ENCODE data around the gene KMT2C.
"Not testable (repeated sequence)": the region's sequence is repeated elsewhere in the genome, so short reads cannot be mapped to it uniquely, and the experiment has no call there.

The KMT2C gene

GRCh38 chr7:152435384-152436110 is at the start of gene KMT2C:
Gene KMT2C (minus strand): TSS chr7:152436003. CDS start chr7:152435786, 217 bp downstream.
- ATAC-seq (peak; percentile 19), DNase-seq (peak; percentile 58)

GRCh38 chr7:152481082-152481481 is 45.3 kb upstream of the KMT2C start:
- ATAC-seq (no peak), DNase-seq (no peak)

GRCh38 chr7:152480664-152481063 is 44.9 kb upstream of the KMT2C start:
- ATAC-seq (no peak), DNase-seq (no peak)

- no peak for ATAC-seq
- no peak for DNase-seq
These were observed 43.8 kb upstream of the KMT2C start for GRCh38 chr7:152479595-152479994.

- no peak for ATAC-seq
- DNase-seq, result no peak
These were observed 42.3 kb upstream of the KMT2C start for GRCh38 chr7:152478140-152478539.

GRCh38 chr7:152477079-152477478 is 41.3 kb upstream of the KMT2C start:
- DNase-seq (no peak), ATAC-seq (no peak)

- ATAC-seq, result no peak
These were observed 40.7 kb upstream of the KMT2C start for GRCh38 chr7:152476551-152476950.

GRCh38 chr7:152471023-152471620 is 35.3 kb upstream of the KMT2C start:
- ATAC-seq, DNase-seq: not testable (repeated sequence)

More at GRCh38 chr7:152476551-152476950, 40.7 kb upstream of the KMT2C start:
- no peak for DNase-seq

- not testable (repeated sequence) for DNase-seq, ATAC-seq
These were observed 34.6 kb upstream of the KMT2C start for GRCh38 chr7:152470251-152471022.

GRCh38 chr7:152469576-152469975 is 33.8 kb upstream of the KMT2C start:
- ATAC-seq, DNase-seq: not testable (repeated sequence)

GRCh38 chr7:152467225-152467624 is 31.4 kb upstream of the KMT2C start:
- DNase-seq (no peak), ATAC-seq (no peak)

GRCh38 chr7:152465119-152465387 is 29.2 kb upstream of the KMT2C start:
- no peak for ATAC-seq

GRCh38 chr7:152464312-152465118 is 28.7 kb upstream of the KMT2C start:
- DNase-seq, result peak; percentile 84
- peak; percentile 48 for ATAC-seq

More at GRCh38 chr7:152465119-152465387, 29.2 kb upstream of the KMT2C start:
- no peak for DNase-seq

GRCh38 chr7:152463709-152464311 is 28.0 kb upstream of the KMT2C start:
- ATAC-seq (peak; percentile 95), DNase-seq (peak; percentile 100)

GRCh38 chr7:152462995-152463708 is 27.3 kb upstream of the KMT2C start:
- ATAC-seq (peak; percentile 0), DNase-seq (no peak)

GRCh38 chr7:152459724-152460251 is 24.0 kb upstream of the KMT2C start:
- ATAC-seq, result no peak

GRCh38 chr7:152451356-152451755 is 15.6 kb upstream of the KMT2C start:
- DNase-seq (no peak), ATAC-seq (no peak)

More at GRCh38 chr7:152459724-152460251, 24.0 kb upstream of the KMT2C start:
- DNase-seq, result no peak

GRCh38 chr7:152445386-152446008 is 9.7 kb upstream of the KMT2C start:
- ATAC-seq, DNase-seq: not testable (repeated sequence)

- no peak for DNase-seq
- ATAC-seq, result no peak
These were observed 7.8 kb upstream of the KMT2C start for GRCh38 chr7:152443586-152443985.

GRCh38 chr7:152442330-152442835 is 6.6 kb upstream of the KMT2C start:
- no peak for DNase-seq
- no peak for ATAC-seq
